HepG2 (cell line): ENCODE results near the gene PTK7. TPM values are rescaled to one million over a fixed set of nuclear protein-coding genes. Genes with fewer than 3 reads are reported as not detected.

Experiments
- ADNP ChIP-seq: sonication (generic); formaldehyde crosslinking; IDR thresholded peaks from 2 replicates; pipeline ENCODE4 v1.4.0; 2020; ENCODE audit warnings: missing genetic modification reagents
- AHDC1 ChIP-seq: sonication (generic); formaldehyde crosslinking; IDR thresholded peaks from 2 replicates; pipeline ENCODE4 v1.5.1; 2020; ENCODE audit warnings: mild to moderate bottlenecking, missing genetic modification reagents, borderline replicate concordance
- CHCHD3 ChIP-seq: sonication (generic); formaldehyde crosslinking; IDR thresholded peaks from 2 replicates; pipeline ENCODE4 v1.8.0; 2022; ENCODE audit warnings: mild to moderate bottlenecking, missing genetic modification reagents, moderate library complexity
- JUNB ChIP-seq: sonication (generic); formaldehyde crosslinking; IDR thresholded peaks from 2 replicates; pipeline ENCODE4 v1.8.0; 2022; ENCODE audit warnings: missing genetic modification reagents, mild to moderate bottlenecking, borderline replicate concordance
- KDM2A ChIP-seq: sonication (generic); formaldehyde crosslinking; IDR thresholded peaks from 2 replicates; pipeline ENCODE4 v1.4.0; 2020; ENCODE audit warnings: low read depth, missing genetic modification reagents, borderline replicate concordance
- KDM5B ChIP-seq: sonication (generic); formaldehyde crosslinking; IDR thresholded peaks from 2 replicates; pipeline ENCODE4 v1.4.0; 2020; ENCODE audit warnings: missing genetic modification reagents, mild to moderate bottlenecking, borderline replicate concordance
- KLF6 ChIP-seq: IDR thresholded peaks from 2 replicates; pipeline ENCODE4 v1.8.0; 2016; ENCODE audit warnings: missing biosample characterization, missing genetic modification reagents
- NBN ChIP-seq: fragments of 450-650 bp; conservative IDR thresholded peaks from 2 replicates; pipeline ENCODE4 v1.6.1; 2017
- NFE2L1 ChIP-seq: sonication (generic); formaldehyde crosslinking; IDR thresholded peaks from 2 replicates; pipeline ENCODE4 v1.4.0; 2020; ENCODE audit warnings: missing genetic modification reagents, mild to moderate bottlenecking, borderline replicate concordance
- NFIC ChIP-seq: IDR thresholded peaks from 2 replicates; pipeline ENCODE4 v1.6.1; 2012; ENCODE audit warnings: mild to moderate bottlenecking, low read length, inconsistent platforms
- RXRA ChIP-seq: sonication (generic); formaldehyde crosslinking; IDR thresholded peaks from 2 replicates; pipeline ENCODE4 v1.5.1; 2020; ENCODE audit warnings: missing genetic modification reagents
- SP1 ChIP-seq, 2 experiments: fragments of 450-650 bp in 1 of 2; sonication (generic) in 1 of 2; formaldehyde crosslinking in 1 of 2; IDR thresholded peaks; 2 replicates each; pipeline versions ENCODE4 v1.4.0 to v1.6.1; 2016 to 2020; ENCODE audit warnings: missing genetic modification reagents in 1 of 2
- THYN1 ChIP-seq: sonication (generic); formaldehyde crosslinking; IDR thresholded peaks from 2 replicates; pipeline ENCODE4 v1.8.1; 2023; ENCODE audit warnings: low read depth, mild to moderate bottlenecking, moderate library complexity, missing genetic modification reagents, borderline replicate concordance
- YEATS2 ChIP-seq: sonication (generic); formaldehyde crosslinking; IDR thresholded peaks from 2 replicates; pipeline ENCODE4 v1.4.0; 2020; ENCODE audit warnings: missing genetic modification reagents, borderline replicate concordance
- ZMYM2 ChIP-seq: sonication (generic); formaldehyde crosslinking; IDR thresholded peaks from 2 replicates; pipeline ENCODE4 v1.8.0; 2022; ENCODE audit warnings: mild to moderate bottlenecking, missing genetic modification reagents
- ZNF20 ChIP-seq: sonication (generic); formaldehyde crosslinking; IDR thresholded peaks from 2 replicates; pipeline ENCODE4 v1.4.0; 2020; ENCODE audit warnings: mild to moderate bottlenecking, moderate library complexity, missing genetic modification reagents
- ZNF367 ChIP-seq: sonication (generic); formaldehyde crosslinking; IDR thresholded peaks from 2 replicates; pipeline ENCODE4 v1.4.0; 2020; ENCODE audit warnings: missing genetic modification reagents, borderline replicate concordance
- ZNF446 ChIP-seq: sonication (generic); formaldehyde crosslinking; IDR thresholded peaks from 2 replicates; pipeline ENCODE4 v1.5.0; 2020; ENCODE audit warnings: mild to moderate bottlenecking, missing genetic modification reagents
- ZNF501 ChIP-seq: sonication (generic); formaldehyde crosslinking; IDR thresholded peaks from 2 replicates; pipeline ENCODE4 v1.5.1; 2020; ENCODE audit warnings: mild to moderate bottlenecking, moderate library complexity, missing genetic modification reagents
- ZNF530 ChIP-seq: sonication (generic); formaldehyde crosslinking; IDR thresholded peaks from 2 replicates; pipeline ENCODE4 v1.5.0; 2020; ENCODE audit warnings: low read depth, mild to moderate bottlenecking, missing genetic modification reagents
- ZNF709 ChIP-seq: sonication (generic); formaldehyde crosslinking; IDR thresholded peaks from 2 replicates; pipeline ENCODE4 v1.5.0; 2020; ENCODE audit warnings: mild to moderate bottlenecking, missing genetic modification reagents
- ZNF746 ChIP-seq: sonication (generic); formaldehyde crosslinking; IDR thresholded peaks from 2 replicates; pipeline ENCODE4 v1.8.0; 2022; ENCODE audit warnings: mild to moderate bottlenecking, missing genetic modification reagents
- ZNF800 ChIP-seq: sonication (generic); formaldehyde crosslinking; IDR thresholded peaks from 2 replicates; pipeline ENCODE4 v1.4.0; 2020; ENCODE audit warnings: missing genetic modification reagents
- polyA plus RNA-seq, 8 experiments: library from polyadenylated mRNA; depleted of rRNA in 3 of 8; stranded (reverse) in 7 of 8; unstranded in 1 of 8; fragments of >200 nt; fragmentation: Illumina TruSeq in 4 of 8; extraction: Trizol in 4 of 8; gene quantifications; 2 replicates each; pipeline versions ENCODE4 v1.2.1 to v1.2.3, GENCODE V29; 2011 to 2016; ENCODE audit warnings: low read depth in 4 of 8, missing spikeins in 1 of 8, mixed read lengths in 1 of 8; ENCODE audit not compliant: insufficient read depth in 1 of 8
- total RNA-seq, 5 experiments: library from RNA; depleted of rRNA; stranded (reverse); fragments of >200 nt; fragmentation: Illumina TruSeq; extraction: Trizol; gene quantifications; 2 replicates each; pipeline ENCODE4 v1.2.3, GENCODE V29; 2016; ENCODE audit warnings: low read depth in 1 of 5

The PTK7 gene
- total and polyA plus RNA-seq, 2 of the 13 experiments (the other 11 are each of a cell fraction or from before 2014, with no cell fraction given), result 98.5 to 99.8 TPM

GRCh38 chr6:43172104-43173007 is 96.2 kb downstream of the PTK7 start (continued):
- no peak for TF ChIP-seq AHDC1 (CRISPR knock-in tag)
- TF ChIP-seq JUNB (CRISPR knock-in tag), result no peak
- peak; percentile 40; the same call in 1 of the 2 replicates for TF ChIP-seq ZNF501 (CRISPR knock-in tag)
- TF ChIP-seq ZNF709 (CRISPR knock-in tag), result no peak
- no peak for TF ChIP-seq ZNF20 (CRISPR knock-in tag)
- no peak for TF ChIP-seq THYN1 (CRISPR knock-in tag)
- TF ChIP-seq RXRA, result no peak
- no peak for TF ChIP-seq ZNF367 (CRISPR knock-in tag)
- TF ChIP-seq KDM2A (CRISPR knock-in tag), result 0 out of 2 replicates have a peak, but pooled peaks have one; percentile 34
- no peak for TF ChIP-seq ZNF530 (CRISPR knock-in tag)
- no peak for TF ChIP-seq NFE2L1 (CRISPR knock-in tag)
- TF ChIP-seq SP1 (IDR thresholded peaks at IDR 0.05), result no peak
- 0 out of 2 replicates have a peak, but pooled peaks have one; percentile 31 for TF ChIP-seq SP1 (CRISPR knock-in tag; IDR thresholded peaks at IDR 0.05)
- TF ChIP-seq NBN, result no peak
- TF ChIP-seq NFIC, result no peak
- no peak for TF ChIP-seq CHCHD3 (CRISPR knock-in tag)
- TF ChIP-seq ZMYM2 (CRISPR knock-in tag), result no peak
- TF ChIP-seq ADNP (CRISPR knock-in tag), result no peak
- no peak for TF ChIP-seq YEATS2
- TF ChIP-seq KLF6, result no peak
- TF ChIP-seq KDM5B (CRISPR knock-in tag), result peak; percentile 42; the same call in 1 of the 2 replicates
- no peak for TF ChIP-seq ZNF746 (CRISPR knock-in tag)
- TF ChIP-seq ZNF800 (CRISPR knock-in tag), result no peak
- no peak for TF ChIP-seq ZNF446
